ENCODE results near the gene ABCG2.

DNA sequence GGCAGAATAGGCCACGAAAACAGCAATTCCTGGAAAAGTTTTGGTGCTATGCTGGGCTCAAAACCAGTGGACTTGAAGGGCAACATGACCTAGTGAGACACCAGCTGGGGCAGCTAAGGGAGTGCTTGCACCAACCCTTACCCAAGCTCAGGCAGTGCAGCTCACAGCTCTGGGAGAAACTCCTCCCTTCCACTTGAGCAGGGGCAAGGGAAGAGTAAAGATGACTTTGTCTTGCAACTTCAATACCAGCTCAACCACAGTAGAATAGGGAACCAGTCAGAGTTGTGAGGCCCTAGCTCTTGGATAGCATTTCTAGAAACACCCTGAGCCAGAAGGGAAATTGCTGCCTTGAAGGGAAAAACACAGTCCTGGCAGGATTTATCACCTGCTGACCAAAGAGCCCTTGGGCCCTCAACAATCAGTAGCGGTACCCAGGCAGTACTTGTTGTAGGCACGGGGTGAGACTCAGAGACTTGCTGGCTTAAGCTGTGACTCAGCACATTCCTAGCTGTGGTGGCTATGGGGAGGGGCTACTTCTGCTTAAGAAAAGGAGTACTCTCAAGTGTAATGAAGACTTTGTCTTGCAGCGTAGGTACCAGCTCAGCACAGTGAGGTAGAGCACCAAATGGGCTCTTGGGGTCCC is 19.7 kb upstream of the ABCG2 start:
- TF ChIP-seq, protein P1, sequence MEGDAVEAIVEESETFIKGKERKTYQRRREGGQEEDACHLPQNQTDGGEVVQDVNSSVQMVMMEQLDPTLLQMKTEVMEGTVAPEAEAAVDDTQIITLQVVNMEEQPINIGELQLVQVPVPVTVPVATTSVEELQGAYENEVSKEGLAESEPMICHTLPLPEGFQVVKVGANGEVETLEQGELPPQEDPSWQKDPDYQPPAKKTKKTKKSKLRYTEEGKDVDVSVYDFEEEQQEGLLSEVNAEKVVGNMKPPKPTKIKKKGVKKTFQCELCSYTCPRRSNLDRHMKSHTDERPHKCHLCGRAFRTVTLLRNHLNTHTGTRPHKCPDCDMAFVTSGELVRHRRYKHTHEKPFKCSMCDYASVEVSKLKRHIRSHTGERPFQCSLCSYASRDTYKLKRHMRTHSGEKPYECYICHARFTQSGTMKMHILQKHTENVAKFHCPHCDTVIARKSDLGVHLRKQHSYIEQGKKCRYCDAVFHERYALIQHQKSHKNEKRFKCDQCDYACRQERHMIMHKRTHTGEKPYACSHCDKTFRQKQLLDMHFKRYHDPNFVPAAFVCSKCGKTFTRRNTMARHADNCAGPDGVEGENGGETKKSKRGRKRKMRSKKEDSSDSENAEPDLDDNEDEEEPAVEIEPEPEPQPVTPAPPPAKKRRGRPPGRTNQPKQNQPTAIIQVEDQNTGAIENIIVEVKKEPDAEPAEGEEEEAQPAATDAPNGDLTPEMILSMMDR (conservative IDR thresholded peaks at IDR 0.05; ENCODE audit: low read length): no peak
- no peak for TF ChIP-seq EZH2phosphoT487 (IDR thresholded peaks at IDR 0.05; ENCODE audit: borderline replicate concordance)

Data from Loucy (cell line).